HG02938 (cell line): ENCODE data around the gene DMRT1.

Experiments
- ATAC-seq: cut with Tn5 transposase; IDR thresholded peaks from one replicate; pipeline ENCODE4 v1.9.1; 2021; ENCODE audit warnings: mild to moderate bottlenecking, moderate library complexity; ENCODE audit not compliant: unreplicated experiment

DMRT1 gene

GRCh38 chr9:969310-970150, 128.0 kb downstream of the DMRT1 start:
- ATAC-seq = no peak

GRCh38 chr9:970151-970996, 128.9 kb downstream of the DMRT1 start:
- no peak for ATAC-seq

DNA sequence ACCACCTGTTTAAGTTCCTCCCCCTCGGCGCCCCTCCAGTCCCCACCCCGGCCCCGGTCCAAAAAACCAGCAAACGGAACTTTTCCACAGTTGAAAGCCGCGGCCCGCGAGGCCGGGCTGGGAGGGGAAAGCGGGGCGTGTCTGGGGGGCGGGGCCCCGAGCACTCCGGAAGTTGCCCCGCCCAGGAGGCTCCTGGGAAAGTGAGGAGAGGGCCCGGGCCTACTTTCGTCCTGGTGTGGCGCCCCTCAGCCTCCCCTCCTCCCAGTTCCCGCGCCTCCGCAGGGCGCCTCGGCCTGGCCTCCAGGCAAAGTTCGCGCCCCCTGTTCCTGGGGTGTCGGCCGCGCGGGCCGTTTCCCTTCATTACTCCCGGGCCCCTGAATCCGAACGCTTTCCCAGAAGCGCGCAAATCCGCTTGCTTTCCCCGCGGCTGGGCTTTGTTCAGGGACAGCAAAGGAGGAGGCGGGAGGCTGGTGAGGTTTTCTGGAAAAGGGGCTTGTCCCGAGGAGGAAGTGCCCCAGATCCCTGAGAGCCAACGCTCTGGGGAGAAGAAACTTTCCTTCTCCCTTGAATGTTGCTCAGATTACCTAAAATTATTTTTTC, 130.5 kb downstream of the DMRT1 start:
- no peak for ATAC-seq

DNA sequence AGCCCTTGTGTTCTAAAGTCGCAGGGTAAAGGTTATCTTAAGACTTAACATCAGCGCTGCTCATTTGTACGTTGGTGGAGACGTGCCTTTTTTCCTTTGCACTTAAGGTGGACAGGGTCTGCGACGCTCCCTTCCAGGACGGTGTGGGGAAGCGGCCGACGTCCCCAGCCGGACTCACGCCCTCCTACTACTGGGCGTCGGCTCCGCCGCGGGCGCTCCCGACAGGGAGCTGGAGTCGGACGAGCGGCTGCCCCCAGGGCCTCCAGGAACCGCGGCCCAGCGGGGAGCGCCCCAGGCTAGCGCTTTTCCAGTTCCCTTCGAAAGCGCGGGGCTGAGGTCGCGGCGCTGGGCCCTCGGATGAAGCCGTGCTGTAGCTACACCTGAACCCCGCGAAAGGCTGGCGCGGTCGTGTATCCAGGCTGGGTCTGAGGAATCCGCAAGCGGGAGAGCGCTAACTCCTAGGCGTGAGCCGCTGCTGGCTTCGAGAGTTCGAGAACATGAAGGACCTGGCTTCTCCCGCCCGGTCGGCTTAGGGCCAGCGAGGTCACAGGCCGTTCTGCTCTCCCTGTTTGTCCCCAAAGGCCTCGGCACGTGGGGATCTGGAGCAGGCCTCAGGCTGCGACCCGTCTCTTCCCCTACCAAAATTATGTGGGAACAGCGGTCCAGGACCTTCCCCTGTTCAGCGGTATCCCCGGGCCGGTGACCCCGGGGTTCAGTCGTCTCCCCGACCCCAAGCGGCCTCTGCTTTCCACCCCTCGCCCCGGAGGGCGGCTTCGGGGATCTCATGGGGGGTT, 131.2 kb downstream of the DMRT1 start:
- no peak for ATAC-seq

- ATAC-seq = no peak
Observed at GRCh38 chr9:973295-973834, 131.9 kb downstream of the DMRT1 start.

- ATAC-seq = no peak
Observed at GRCh38 chr9:974031-974995, 132.8 kb downstream of the DMRT1 start.

GRCh38 chr9:974996-975739, 133.7 kb downstream of the DMRT1 start:
- no peak for ATAC-seq

DNA sequence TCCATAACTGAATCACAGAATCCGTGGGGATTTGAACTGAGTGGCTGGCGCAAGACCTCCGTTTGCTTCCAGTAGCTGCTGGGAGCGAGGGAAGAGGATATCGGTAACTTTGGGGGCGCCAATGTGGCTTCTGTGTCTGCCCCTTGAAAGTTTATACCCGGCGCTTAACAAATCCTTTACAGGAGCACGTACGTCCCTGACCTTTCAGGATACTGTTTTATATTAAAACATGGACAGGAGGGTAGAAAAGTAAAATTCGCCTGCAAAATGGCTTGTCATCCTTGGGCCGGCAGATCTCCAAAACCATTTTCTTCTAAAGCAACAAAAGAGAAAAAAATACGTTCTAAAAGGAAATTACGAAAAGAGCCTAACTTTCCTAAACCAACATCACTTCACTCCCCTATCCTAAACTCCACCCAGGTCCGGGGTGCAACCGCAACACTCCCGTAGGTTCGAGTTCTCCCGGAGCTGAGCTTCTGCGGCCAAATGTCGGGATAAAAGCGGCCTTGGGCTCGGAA, 134.3 kb downstream of the DMRT1 start:
- ATAC-seq = no peak

GRCh38 chr9:976258-976942, 134.9 kb downstream of the DMRT1 start, which contains the start of gene DMRT3:
Gene DMRT3, plus strand, starts transcription at chr9:976655. Its CDS starts 347 bp downstream, at chr9:977002.
- no peak for ATAC-seq

DNA sequence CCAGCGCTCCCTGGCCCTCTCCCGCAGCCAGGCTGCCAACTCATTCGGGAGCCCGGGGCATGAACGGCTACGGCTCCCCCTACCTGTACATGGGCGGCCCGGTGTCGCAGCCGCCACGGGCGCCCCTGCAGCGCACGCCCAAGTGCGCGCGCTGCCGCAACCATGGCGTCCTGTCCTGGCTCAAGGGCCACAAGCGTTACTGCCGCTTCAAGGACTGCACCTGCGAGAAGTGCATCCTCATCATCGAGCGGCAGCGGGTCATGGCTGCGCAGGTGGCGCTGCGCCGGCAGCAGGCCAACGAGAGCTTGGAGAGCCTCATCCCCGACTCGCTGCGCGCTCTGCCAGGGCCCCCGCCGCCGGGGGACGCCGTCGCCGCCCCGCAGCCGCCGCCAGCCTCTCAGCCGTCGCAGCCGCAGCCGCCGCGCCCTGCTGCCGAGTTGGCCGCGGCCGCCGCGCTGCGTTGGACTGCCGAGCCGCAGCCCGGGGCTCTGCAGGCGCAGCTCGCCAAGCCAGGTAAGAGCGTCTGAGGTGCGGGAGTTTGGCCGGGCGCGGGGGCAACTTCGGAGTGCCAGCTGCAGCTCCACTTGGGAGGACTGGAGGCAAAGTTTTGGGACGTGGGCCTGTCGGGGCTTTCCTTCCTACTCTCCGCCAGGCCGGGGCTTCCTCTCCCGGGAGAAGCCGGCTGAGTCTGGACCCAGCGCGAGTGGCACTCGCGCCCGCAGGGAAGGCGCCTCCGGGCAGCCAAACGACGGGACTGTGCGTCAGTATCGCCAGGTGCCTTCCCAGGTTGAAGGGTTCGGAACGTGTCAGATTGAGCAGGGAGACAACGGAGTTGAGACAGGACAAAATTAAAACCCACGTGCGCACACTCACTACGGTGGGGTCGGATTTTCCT, 135.7 kb downstream of the DMRT1 start:
- no peak for ATAC-seq

- no peak for ATAC-seq
Observed at GRCh38 chr9:977838-978830, 136.6 kb downstream of the DMRT1 start.

- no peak for ATAC-seq
Observed at GRCh38 chr9:979983-980382, 138.5 kb downstream of the DMRT1 start.

DNA sequence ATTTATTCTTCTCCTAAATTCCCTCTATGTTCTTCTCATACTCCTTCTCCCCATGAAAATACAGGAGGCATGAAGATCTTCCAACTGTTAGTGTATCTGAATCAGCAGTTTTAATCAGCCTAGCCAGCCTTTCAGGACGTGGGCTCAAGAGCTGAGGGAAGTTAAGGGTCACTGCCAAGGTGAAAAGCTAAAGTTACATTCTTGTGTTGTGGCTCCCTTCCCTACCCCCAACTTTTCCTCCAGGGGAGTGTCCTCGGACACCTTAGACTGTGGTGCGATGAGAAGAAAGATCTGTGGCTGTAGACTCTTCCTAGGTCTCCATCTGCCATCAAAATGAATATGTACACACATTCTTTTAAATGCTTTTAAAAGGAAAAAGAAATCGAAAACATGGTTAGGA, 139.1 kb downstream of the DMRT1 start:
- ATAC-seq = no peak

- no peak for ATAC-seq
Observed at GRCh38 chr9:981491-981898, 140.0 kb downstream of the DMRT1 start.

GRCh38 chr9:982394-983230, 141.1 kb downstream of the DMRT1 start:
- ATAC-seq = no peak
